K562 (cell line): Measurements from ENCODE around the gene EFHB. TPM values are rescaled to one million over a fixed set of nuclear protein-coding genes. Genes with fewer than 3 reads are reported as not detected.

Experiments used
- AFF4 ChIP-seq: sonication (generic); formaldehyde crosslinking; IDR thresholded peaks from 2 replicates; pipeline ENCODE4 v1.8.0; 2023; ENCODE audit warnings: mild to moderate bottlenecking, missing genetic modification reagents
- ATF6 ChIP-seq: sonication (generic); formaldehyde crosslinking; IDR thresholded peaks from 2 replicates; pipeline ENCODE4 v1.4.0; 2020; ENCODE audit warnings: mild to moderate bottlenecking, missing genetic modification reagents
- CHD2 ChIP-seq: IDR thresholded peaks from 2 replicates; pipeline ENCODE4 v1.6.1; 2011; ENCODE audit warnings: low read depth, low read length
- CTBP1 ChIP-seq: fragments of 450-650 bp; IDR thresholded peaks from 2 replicates; pipeline ENCODE4 v1.6.1; 2016; ENCODE audit warnings: borderline replicate concordance
- CTCFL ChIP-seq: IDR thresholded peaks from 2 replicates; pipeline ENCODE4 v1.6.1; 2011; ENCODE audit warnings: borderline replicate concordance, low read depth, mild to moderate bottlenecking, moderate library complexity, low read length; ENCODE audit not compliant: insufficient read depth, poor library complexity, severe bottlenecking
- EP400 ChIP-seq: fragments of 450-650 bp; IDR thresholded peaks from 2 replicates; pipeline ENCODE4 v1.6.1; 2017; ENCODE audit warnings: antibody characterized with exemption, mild to moderate bottlenecking, moderate library complexity
- HIVEP1 ChIP-seq: fragments of 250-450 bp; sonication (Bioruptor Pico); IDR thresholded peaks from 2 replicates; pipeline ENCODE4 v1.4.0; 2020; ENCODE audit warnings: mild to moderate bottlenecking
- HMBOX1 ChIP-seq: sonication (generic); IDR thresholded peaks from 2 replicates; pipeline ENCODE4 v1.6.1; 2016
- JUNB ChIP-seq: fragments of 450-650 bp; formaldehyde crosslinking; conservative IDR thresholded peaks from 2 replicates; pipeline ENCODE4 v1.4.0; 2020; ENCODE audit warnings: mild to moderate bottlenecking
- MTA1 ChIP-seq: fragments of 450-650 bp; IDR thresholded peaks from 2 replicates; pipeline ENCODE4 v1.6.1; 2017; ENCODE audit warnings: borderline replicate concordance
- NELFE ChIP-seq: IDR thresholded peaks from 2 replicates; pipeline ENCODE4 v1.6.1; 2011; ENCODE audit warnings: mild to moderate bottlenecking; ENCODE audit not compliant: insufficient read depth, insufficient read length
- POLR2B ChIP-seq: fragments of 450-650 bp; IDR thresholded peaks from 2 replicates; pipeline ENCODE4 v1.6.1; 2018; ENCODE audit warnings: low read depth; ENCODE audit not compliant: partially characterized antibody
- RUNX1 ChIP-seq: sonication (generic); IDR thresholded peaks from 2 replicates; pipeline ENCODE4 v1.6.1; 2016; ENCODE audit warnings: antibody characterized with exemption, low read depth
- SIX5 ChIP-seq, 2 experiments: IDR thresholded peaks; 2 replicates each; pipeline ENCODE4 v1.6.1; 2011; ENCODE audit warnings: low read length in 2 of 2, borderline replicate concordance in 1 of 2, low read depth in 1 of 2, mild to moderate bottlenecking in 1 of 2, moderate library complexity in 1 of 2; ENCODE audit not compliant: insufficient read depth in 1 of 2
- SMARCC2 ChIP-seq: fragments of 450-650 bp; IDR thresholded peaks from 2 replicates; pipeline ENCODE4 v1.6.1; 2017; ENCODE audit warnings: antibody characterized with exemption, moderate library complexity, mild to moderate bottlenecking, low read depth
- SNAPC5 ChIP-seq: fragments of 250-450 bp; sonication (Bioruptor Pico); IDR thresholded peaks from 2 replicates; pipeline ENCODE4 v1.8.0; 2021; ENCODE audit warnings: moderate library complexity, mild to moderate bottlenecking, inconsistent platforms
- SNRNP70 ChIP-seq: fragments of 200-400 bp; formaldehyde crosslinking; optimal IDR thresholded peaks from 2 replicates; pipeline ENCODE3; 2017; ENCODE audit warnings: low read depth, low read length
- TSC22D4 ChIP-seq: fragments of 450-650 bp; IDR thresholded peaks from 2 replicates; pipeline ENCODE4 v1.6.1; 2016; ENCODE audit warnings: missing genetic modification characterization, missing biosample characterization, control low read depth
- ZNF146 ChIP-seq: IDR thresholded peaks from one replicate; pipeline ENCODE4 v1.6.1; 2018; ENCODE audit warnings: missing compliant biosample characterization; ENCODE audit not compliant: unreplicated experiment
- ZNF282 ChIP-seq: sonication (generic); formaldehyde crosslinking; IDR thresholded peaks from 2 replicates; pipeline ENCODE4 v1.8.1; 2023; ENCODE audit warnings: missing genetic modification reagents
- polyA plus RNA-seq, 8 experiments: library from polyadenylated mRNA; depleted of rRNA in 4 of 8; stranded (reverse) in 5 of 8; unstranded in 3 of 8; fragments of >200 nt; fragmentation: Nextera tagmentation in 2 of 8; fragmentation: Illumina TruSeq in 1 of 8; extraction: Ambion mirVana in 2 of 8; extraction: Trizol in 1 of 8; gene quantifications; 2 replicates each; pipeline versions ENCODE4 v1.2.1 to v1.2.3, GENCODE V29; 2011 to 2014; ENCODE audit warnings: inconsistent platforms in 1 of 8, missing spikeins in 1 of 8
- total RNA-seq, 7 experiments: library from RNA; depleted of rRNA in 6 of 7; stranded (reverse); fragments of >200 nt in 6 of 7; fragmentation: Illumina TruSeq in 2 of 7; extraction: Trizol in 2 of 7; gene quantifications; 2 replicates each; pipeline versions ENCODE4 v1.2.1 to v1.2.3, GENCODE V29; 2011 to 2021; ENCODE audit warnings: low replicate concordance in 1 of 7

EFHB gene
- total and polyA plus RNA-seq, 9 of the 15 experiments (the other 6 are each of a cell fraction or from before 2014, with no cell fraction given) = 1.5 to 4.0 (median 1.8) TPM

- TF ChIP-seq EP400 (0 out of 2 replicates have a peak, but pooled peaks have one; percentile 11), CTCFL (no peak), SIX5 (IDR thresholded peaks at IDR 0.05; ENCODE audit: borderline replicate concordance in 1 of 2, insufficient read depth in 1 of 2, low read depth in 1 of 2, low read length in 2 of 2) (no peak), ATF6 (no peak), MTA1 (no peak), CHD2 (no peak), ZNF282 (CRISPR knock-in tag) (no peak), HIVEP1 (CRISPR knock-in tag) (no peak), AFF4 (CRISPR knock-in tag) (no peak), CTBP1 (no peak), POLR2B (no peak), SMARCC2 (0 out of 2 replicates have a peak, but pooled peaks have one; percentile 7), ZNF146 (CRISPR knock-in tag) (no peak), TSC22D4 (tag) (no peak), NELFE (no peak), SNAPC5 (CRISPR knock-in tag) (no peak), JUNB (CRISPR knock-in tag) (no peak), RUNX1 (no peak), HMBOX1 (no peak; the same call in 1 of the 2 replicates), SNRNP70 (no peak)
Observed at GRCh38 chr3:19967208-19967607, 33.2 kb upstream of the EFHB start (continued).
